Endothelial cell of umbilical vein (primary cell): ENCODE data around the gene SDF2. TPM values are rescaled to one million over a fixed set of nuclear protein-coding genes. Genes with fewer than 3 reads are reported as not detected.
A peak's percentile ranks its signal among the peaks of the same experiment; 100 is the strongest.

ENCODE experiments used
- BruUV-seq: library from RNA; stranded (reverse); fragments of 400-500 nt; replicated peaks from 2 replicates; lab custom pipeline; 2021; lab: Mats Ljungman, UMichigan
- CTCF ChIA-PET: fragments of 300-600, 350-600 bp; sonication (Branson Sonifier 250); formaldehyde crosslinking; loops from one replicate; lab custom pipeline; 2021; ENCODE audit warnings: antibody characterized with exemption, inconsistent platforms; lab: Charles Lee
- POLR2A ChIA-PET: fragments of 300-600, 350-600 bp; sonication (Branson Sonifier 250); formaldehyde crosslinking; loops from one replicate; lab custom pipeline; 2021; ENCODE audit warnings: antibody characterized with exemption, inconsistent platforms; lab: Charles Lee
- DNase-seq: peaks from one replicate; pipeline ENCODE4 v3.0.0-alpha.2; 2011; ENCODE audit warnings: low read depth, low spot score
- FAIRE-seq: peaks from 2 replicates; lab custom pipeline; 2011; peaks lifted over from hg19 to GRCh38; lab: Jason Lieb, UNC
- H2AFZ ChIP-seq: 2 replicates; pipeline ENCODE4 v1.6.0; 2012; ENCODE audit warnings: low read depth, low read length, control low read depth, inconsistent platforms
- H3K27ac ChIP-seq: 2 replicates; pipeline ENCODE4 v1.5.1; 2011; ENCODE audit warnings: low read depth, mild to moderate bottlenecking, control low read depth, low read length, moderate library complexity; ENCODE audit not compliant: insufficient read depth
- H3K27me3 ChIP-seq, 2 experiments: 2 replicates each; pipeline versions ENCODE4 v1.6.0 to v1.6.1; 2011; ENCODE audit warnings: low read length in 2 of 2, mixed read lengths in 1 of 2; ENCODE audit not compliant: control insufficient read depth in 2 of 2, insufficient read depth in 2 of 2
- H3K36me3 ChIP-seq, 2 experiments: 2 replicates in 1 of 2; 3 replicates in 1 of 2; pipeline ENCODE4 v1.5.1; 2011; ENCODE audit warnings: low read length in 2 of 2, mild to moderate bottlenecking in 1 of 2, moderate library complexity in 1 of 2; ENCODE audit not compliant: control insufficient read depth in 2 of 2, insufficient read depth in 2 of 2; ENCODE audit errors: extremely low read depth in 1 of 2
- H3K4me1 ChIP-seq: 3 replicates; pipeline ENCODE4 v1.5.1; 2011; ENCODE audit warnings: mild to moderate bottlenecking, low read length; ENCODE audit not compliant: control insufficient read depth, insufficient read depth; ENCODE audit errors: extremely low read depth
- H3K4me2 ChIP-seq: 2 replicates; pipeline ENCODE4 v1.6.1; 2011; ENCODE audit warnings: low read length, control low read depth, mixed read lengths; ENCODE audit not compliant: insufficient read depth
- H3K4me3 ChIP-seq, 3 experiments: fragments of 200-600 bp in 1 of 3; sonication (generic), shearing (Covaris generic) in 1 of 3; replicated peaks in 1 of 3; 2 replicates each; pipeline ENCODE4 v1.5.1; 2011 to 2016; ENCODE audit warnings: control low read depth in 3 of 3, low read length in 3 of 3, mild to moderate bottlenecking in 2 of 3, inconsistent platforms in 1 of 3, low read depth in 1 of 3, moderate library complexity in 1 of 3; ENCODE audit not compliant: insufficient read depth in 1 of 3
- H3K79me2 ChIP-seq: 2 replicates; pipeline ENCODE4 v1.6.0; 2012; ENCODE audit warnings: low read length, inconsistent platforms; ENCODE audit not compliant: control insufficient read depth, insufficient read depth
- H3K9ac ChIP-seq: replicated peaks from 2 replicates; pipeline ENCODE3; 2011; ENCODE audit warnings: low read length, control low read depth; ENCODE audit not compliant: insufficient read depth; ENCODE audit errors: extremely low read depth
- H3K9me1 ChIP-seq: replicated peaks from 3 replicates; pipeline ENCODE4 v1.6.0; 2011; ENCODE audit warnings: mild to moderate bottlenecking, low read length; ENCODE audit not compliant: control insufficient read depth, insufficient read depth; ENCODE audit errors: extremely low read depth
- H3K9me3 ChIP-seq: replicated peaks from 2 replicates; pipeline ENCODE4 v1.5.1; 2012; ENCODE audit warnings: low read length, inconsistent platforms; ENCODE audit not compliant: control insufficient read depth, insufficient read depth
- H4K20me1 ChIP-seq: replicated peaks from 2 replicates; pipeline ENCODE3; 2011; ENCODE audit warnings: mild to moderate bottlenecking, low read length; ENCODE audit not compliant: control insufficient read depth, insufficient read depth; ENCODE audit errors: extremely low read depth
- CTCF ChIP-seq, 2 donors: IDR thresholded peaks; 1 replicate in 1 of 2; 2 replicates in 1 of 2; pipeline ENCODE4 v1.5.1; 2011; ENCODE audit warnings: low read length in 2 of 2, mild to moderate bottlenecking in 2 of 2, moderate library complexity in 2 of 2, control low read depth in 1 of 2, inconsistent platforms in 1 of 2, low read depth in 1 of 2; ENCODE audit not compliant: insufficient read depth in 1 of 2; ENCODE audit errors: extremely low read depth in 1 of 2
- EZH2 ChIP-seq: IDR thresholded peaks from 2 replicates; pipeline ENCODE4 v1.6.1; 2012; ENCODE audit warnings: borderline replicate concordance, low read depth, mild to moderate bottlenecking, moderate library complexity, low read length, inconsistent platforms; ENCODE audit not compliant: severe bottlenecking
- FOS ChIP-seq: IDR thresholded peaks from 2 replicates; pipeline ENCODE4 v1.6.1; 2011; ENCODE audit warnings: mild to moderate bottlenecking, low read length, moderate library complexity, borderline replicate concordance; ENCODE audit not compliant: insufficient read depth
- GATA2 ChIP-seq: IDR thresholded peaks from 2 replicates; pipeline ENCODE4 v1.7.0; 2011; ENCODE audit warnings: low read depth, mild to moderate bottlenecking, moderate library complexity, mixed read lengths, low read length; ENCODE audit not compliant: insufficient read length, insufficient read depth
- JUN ChIP-seq: IDR thresholded peaks from 2 replicates; pipeline ENCODE4 v1.6.1; 2011; ENCODE audit warnings: borderline replicate concordance, low read depth; ENCODE audit not compliant: insufficient read length, insufficient read depth
- MAX ChIP-seq: IDR thresholded peaks from 2 replicates; pipeline ENCODE4 v1.6.1; 2011; ENCODE audit not compliant: insufficient read depth, insufficient read length
- MYC ChIP-seq: IDR thresholded peaks from one replicate; pipeline ENCODE4 v1.6.1; 2011; ENCODE audit warnings: mild to moderate bottlenecking, low read depth, low read length
- POLR2A ChIP-seq: IDR thresholded peaks from 2 replicates; pipeline ENCODE4 v1.6.1; 2012; ENCODE audit warnings: low read depth, mild to moderate bottlenecking, control low read depth, low read length
- POLR2AphosphoS5 ChIP-seq: IDR thresholded peaks from 2 replicates; pipeline ENCODE4 v1.6.1; 2012; ENCODE audit warnings: low read depth, mild to moderate bottlenecking, control low read depth, low read length, moderate library complexity; ENCODE audit not compliant: insufficient read depth
- dilution Hi-C: fragments of 300-500 bp; cut with MboI; formaldehyde crosslinking; loops from one replicate; pipeline ENCODE4 v1.15.0; 2019; ENCODE audit warnings: low sequenced_read_pairs; ENCODE audit not compliant: extremely low pct_ligation_motif_present
- intact Hi-C: fragments of 100-400 bp; cut with micrococcal nuclease; formaldehyde crosslinking; loops from one replicate; pipeline ENCODE4 v1.10.0; 2022
- polyA plus RNA-seq, 4 experiments: library from polyadenylated mRNA; depleted of rRNA in 3 of 4; stranded (reverse) in 3 of 4; unstranded in 1 of 4; fragments of >200 nt; gene quantifications; 2 replicates each; pipeline versions ENCODE4 v1.2.1 to v1.2.3, GENCODE V29; 2011 to 2012; ENCODE audit warnings: missing spikeins in 1 of 4
- total RNA-seq: library from RNA; stranded (reverse); gene quantifications from 2 replicates; pipeline ENCODE4 v1.2.3, GENCODE V29; 2021

Gene SDF2
- total and polyA plus RNA-seq, 2 donors (not counting 3 experiments of a cell fraction or from before 2014, with no cell fraction given) = 52.6 to 77.9 TPM

GRCh38 chr17:28645576-28645939 lies 16.1 kb downstream of the SDF2 start:
- dilution Hi-C loops = no loop called here
- peaks cover 20 to 21% of the 10 kb centered on the region in 2 experiments for H3K36me3 ChIP-seq
- DNase-seq (no peak), FAIRE-seq (peak; percentile 24)
- H3K9ac ChIP-seq = peak overlapping the region; percentile 30
- no peaks in the 10 kb centered on the region for H3K27me3 ChIP-seq
- H3K79me2 ChIP-seq = peaks cover 25% of the 10 kb centered on the region
- ChIA-PET CTCF (interaction anchor here (0.9 to 2.2 kb wide), 7 partner anchors 14 to 104 kb away, joined by 3 to 20 read pairs (median 4); partner anchors contain the start of genes SDF2 and SUPT6H), POLR2A (interaction anchor here (0.5 to 1.0 kb wide), 2 partner anchors 11 to 1026 kb away, joined by 3 to 9 read pairs; no protein-coding TSS in a partner anchor)
- H3K4me1 ChIP-seq = peaks cover 23% of the 10 kb centered on the region
- peak overlapping the region; percentile 51 for H3K4me2 ChIP-seq
- peak overlapping the region; percentile 36 for H3K27ac ChIP-seq
- TF ChIP-seq MAX = no peak
- no peak for TF ChIP-seq FOS
- no peak for TF ChIP-seq EZH2
- no peak for TF ChIP-seq POLR2AphosphoS5
- TF ChIP-seq GATA2 = no peak
- no peak for TF ChIP-seq JUN
- no peak for TF ChIP-seq MYC
- TF ChIP-seq POLR2A = no peak
- no peak for TF ChIP-seq CTCF (IDR thresholded peaks at IDR 0.05; ENCODE audit: extremely low read depth in 1 of 2, insufficient read depth in 1 of 2, low read depth in 1 of 2, low read length in 2 of 2)
- no peaks in the 10 kb centered on the region for H3K9me3 ChIP-seq
- intact Hi-C loops = loop anchor here (5.0 kb wide), 1 partner anchor 72 kb away; the partner anchor contains the start of genes RAB34 and RPL23A
- TSS peak; percentile 93 for BruUV-seq
- peak overlapping the region; percentile 20 to 71 (median 49) for H3K4me3 ChIP-seq
- H3K9me1 ChIP-seq = no peaks in the 10 kb centered on the region
- H4K20me1 ChIP-seq = no peaks in the 10 kb centered on the region
- peak overlapping the region; percentile 43 for H2AFZ ChIP-seq
